EL (cell line): Measurements from ENCODE around the gene RBMS1.
"Not testable (repeated sequence)": the region's sequence is repeated elsewhere in the genome, so short reads cannot be mapped to it uniquely, and the experiment has no call there.

ENCODE experiments used
- DNase-seq: peaks from one replicate; pipeline ENCODE4 v3.0.0-alpha.2; 2016

Gene RBMS1

GRCh38 chr2:160467086-160467485 is 26.5 kb downstream of the RBMS1 start:
- DNase-seq = no peak

GRCh38 chr2:160465406-160465805 is 28.2 kb downstream of the RBMS1 start:
- DNase-seq = no peak

- no peak for DNase-seq
Measured at GRCh38 chr2:160465002-160465401, 28.6 kb downstream of the RBMS1 start.

- DNase-seq = no peak
Measured at GRCh38 chr2:160464017-160464416, 29.6 kb downstream of the RBMS1 start.

- DNase-seq = no peak
Measured at GRCh38 chr2:160463245-160463644, 30.4 kb downstream of the RBMS1 start.

- DNase-seq = no peak
Measured at GRCh38 chr2:160460333-160460731, 33.3 kb downstream of the RBMS1 start.

GRCh38 chr2:160459538-160460332 is 33.9 kb downstream of the RBMS1 start:
- DNase-seq = no peak

- no peak for DNase-seq
Measured at GRCh38 chr2:160458718-160459453, 34.7 kb downstream of the RBMS1 start.

GRCh38 chr2:160457588-160457987 is 36.0 kb downstream of the RBMS1 start:
- DNase-seq = no peak

GRCh38 chr2:160454070-160454797 is 39.4 kb downstream of the RBMS1 start:
- peak; percentile 10 for DNase-seq

- no peak for DNase-seq
Measured at GRCh38 chr2:160453111-160453820, 40.3 kb downstream of the RBMS1 start.

GRCh38 chr2:160450486-160450885 is 43.1 kb downstream of the RBMS1 start:
- no peak for DNase-seq

- DNase-seq = not testable (repeated sequence)
Measured at GRCh38 chr2:160448821-160449220, 44.8 kb downstream of the RBMS1 start.

- no peak for DNase-seq
Measured at GRCh38 chr2:160445673-160446072, 47.9 kb downstream of the RBMS1 start.

- no peak for DNase-seq
Measured at GRCh38 chr2:160442603-160443002, 51.0 kb downstream of the RBMS1 start.

- DNase-seq = no peak
Measured at GRCh38 chr2:160440888-160441287, 52.7 kb downstream of the RBMS1 start.

- DNase-seq = not testable (repeated sequence)
Measured at GRCh38 chr2:160439038-160439437, 54.6 kb downstream of the RBMS1 start.

GRCh38 chr2:160437273-160437672 is 56.3 kb downstream of the RBMS1 start:
- no peak for DNase-seq

GRCh38 chr2:160434254-160434948 is 59.2 kb downstream of the RBMS1 start:
- DNase-seq = no peak

- no peak for DNase-seq
Measured at GRCh38 chr2:160433466-160434140, 60.0 kb downstream of the RBMS1 start.

GRCh38 chr2:160432633-160433032 is 61.0 kb downstream of the RBMS1 start:
- peak; percentile 86 for DNase-seq

- DNase-seq = no peak
Measured at GRCh38 chr2:160431441-160431840, 62.2 kb downstream of the RBMS1 start.
